Right forelimb (tissue), 1 donor: ENCODE data around the gene UCKL1.
"Not testable (repeated sequence)": the region's sequence is repeated elsewhere in the genome, so short reads cannot be mapped to it uniquely, and the experiment has no call there.

Source experiments
- DNase-seq: peaks from one replicate; pipeline ENCODE4 v3.0.0-alpha.2; 2018

The UCKL1 gene

DNA sequence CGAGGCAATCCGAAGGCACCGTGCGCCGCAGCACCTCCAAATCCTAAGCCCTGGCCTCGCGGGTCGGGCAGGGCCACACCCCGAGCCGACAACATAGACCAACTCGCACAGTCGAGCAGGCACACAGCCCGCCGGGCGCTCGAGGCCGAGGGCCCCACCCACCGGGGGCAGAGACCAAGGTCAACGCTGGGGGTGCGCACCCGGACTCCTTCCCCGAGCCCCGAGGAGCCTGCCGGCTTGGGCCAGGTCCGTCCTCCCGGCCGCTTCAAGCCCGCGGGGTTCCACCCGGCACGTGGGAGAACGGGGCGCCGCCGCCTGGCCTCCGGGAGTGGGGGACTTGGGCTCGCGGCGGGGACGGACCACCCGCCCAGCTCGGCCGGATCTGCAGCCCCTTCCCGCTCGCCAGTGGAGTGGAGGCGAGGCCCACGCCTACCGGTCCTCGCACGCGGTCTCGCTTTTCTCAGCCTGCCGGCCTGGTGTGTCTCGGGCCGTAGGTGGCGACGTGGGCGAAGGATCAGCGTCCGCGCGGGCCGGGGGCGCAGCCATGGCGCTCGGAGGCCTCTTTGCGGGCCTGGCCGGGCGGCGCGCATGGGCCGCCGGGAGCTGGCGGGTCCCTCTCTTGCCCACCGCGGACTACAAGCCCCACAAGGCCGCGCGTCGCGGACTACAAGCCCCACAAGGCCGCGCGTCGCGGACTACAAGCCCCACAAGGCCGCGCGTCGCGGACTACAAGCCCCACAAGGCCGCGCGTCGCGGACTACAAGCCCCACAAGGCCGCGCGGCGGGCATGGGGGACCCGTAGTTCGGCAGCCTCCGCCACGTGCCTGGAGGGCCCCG is at the start of gene UCKL1:
TSS of gene UCKL1 (minus strand) at position 590 of the 837 bp plus-strand sequence. CDS start at position 546, 44 bp downstream.
- DNase-seq, result peak; percentile 90

GRCh38 chr20:64005394-64005793 is 49.2 kb upstream of the UCKL1 start:
- no peak for DNase-seq

GRCh38 chr20:64003960-64004725 is 47.9 kb upstream of the UCKL1 start:
- no peak for DNase-seq

GRCh38 chr20:64001607-64002011 is 45.4 kb upstream of the UCKL1 start:
- DNase-seq, result no peak

DNA sequence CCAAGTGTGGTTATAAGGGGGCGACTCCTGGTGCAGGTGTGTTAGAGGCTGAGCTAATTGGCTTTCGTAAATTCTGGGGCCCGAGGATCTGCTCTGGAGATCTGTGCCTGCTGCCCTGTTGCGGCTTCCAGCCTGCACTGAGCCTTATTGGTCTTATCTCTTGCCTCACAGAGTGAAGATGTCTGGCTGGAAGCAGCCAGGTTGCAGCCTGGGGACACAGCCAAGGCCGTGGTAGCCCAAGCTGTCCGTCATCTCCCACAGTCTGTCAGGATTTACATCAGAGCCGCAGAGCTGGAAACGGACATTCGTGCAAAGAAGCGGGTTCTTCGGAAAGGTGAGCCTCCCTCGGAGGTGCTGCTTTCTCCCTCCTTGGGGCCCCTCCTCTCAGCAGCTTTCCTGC is 44.7 kb upstream of the UCKL1 start:
- DNase-seq, result no peak

DNA sequence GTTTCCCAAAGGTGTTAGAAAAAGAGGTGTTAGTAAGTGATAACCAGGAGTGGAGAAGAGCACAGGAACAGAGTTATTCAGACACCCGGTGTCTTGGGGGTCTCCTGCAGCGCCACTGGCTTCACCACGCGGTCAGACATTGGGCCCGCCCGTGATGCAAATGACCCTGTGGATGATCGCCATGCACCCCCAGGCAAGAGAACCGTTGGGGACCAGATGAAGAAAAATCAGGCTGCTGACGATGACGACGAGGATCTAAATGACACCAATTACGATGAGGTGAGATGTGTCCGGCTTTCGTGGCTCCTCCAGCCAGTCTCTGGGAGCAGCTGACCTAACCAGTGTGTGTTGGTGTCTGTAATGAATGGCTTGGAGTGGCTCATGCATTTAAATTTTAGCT is 26.7 kb upstream of the UCKL1 start:
- no peak for DNase-seq

- peak; percentile 95 for DNase-seq
These were observed 24.9 kb upstream of the UCKL1 start, which contains the start of gene PRPF6 for GRCh38 chr20:63980806-63981728. TSS of gene PRPF6 (plus strand) at chr20:63981132. CDS start at chr20:63981246, 114 bp downstream.

GRCh38 chr20:63980317-63980805 is 24.1 kb upstream of the UCKL1 start:
- no peak for DNase-seq

- DNase-seq, result peak; percentile 87
These were observed 23.5 kb upstream of the UCKL1 start, which contains the start of gene SAMD10 for GRCh38 chr20:63979557-63980316. TSS of gene SAMD10 (minus strand) at chr20:63979642. CDS start at chr20:63979467, 175 bp downstream.

- no peak for DNase-seq
These were observed 23.0 kb upstream of the UCKL1 start for GRCh38 chr20:63979229-63979556.

GRCh38 chr20:63978319-63979228 is 22.4 kb upstream of the UCKL1 start:
- DNase-seq, result no peak

DNA sequence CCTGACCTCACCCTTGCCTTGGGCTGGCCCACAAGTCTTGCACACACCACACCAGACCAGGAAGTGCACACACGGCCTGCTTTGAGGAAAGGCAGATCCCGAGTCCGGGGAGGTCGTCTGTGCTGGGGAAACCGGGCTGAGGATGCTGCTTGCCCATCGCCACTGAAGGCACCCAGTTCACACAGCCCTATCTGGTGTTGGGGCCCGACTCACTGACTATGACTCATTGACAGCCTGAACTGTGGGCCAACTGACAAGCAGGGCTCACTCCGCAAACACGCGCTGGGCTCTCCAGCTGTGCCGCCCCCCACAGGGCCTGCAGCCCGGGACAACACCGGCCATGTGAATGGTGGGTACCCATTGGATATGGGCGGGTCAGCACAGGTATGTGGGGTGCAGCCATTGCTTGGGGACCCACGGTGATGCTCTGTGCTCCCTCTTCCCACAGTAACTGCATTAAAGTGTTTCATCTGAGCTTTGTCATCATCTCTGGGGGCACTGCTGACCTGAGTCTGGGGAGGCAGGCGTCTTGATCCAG is 21.6 kb upstream of the UCKL1 start:
- DNase-seq, result no peak

DNA sequence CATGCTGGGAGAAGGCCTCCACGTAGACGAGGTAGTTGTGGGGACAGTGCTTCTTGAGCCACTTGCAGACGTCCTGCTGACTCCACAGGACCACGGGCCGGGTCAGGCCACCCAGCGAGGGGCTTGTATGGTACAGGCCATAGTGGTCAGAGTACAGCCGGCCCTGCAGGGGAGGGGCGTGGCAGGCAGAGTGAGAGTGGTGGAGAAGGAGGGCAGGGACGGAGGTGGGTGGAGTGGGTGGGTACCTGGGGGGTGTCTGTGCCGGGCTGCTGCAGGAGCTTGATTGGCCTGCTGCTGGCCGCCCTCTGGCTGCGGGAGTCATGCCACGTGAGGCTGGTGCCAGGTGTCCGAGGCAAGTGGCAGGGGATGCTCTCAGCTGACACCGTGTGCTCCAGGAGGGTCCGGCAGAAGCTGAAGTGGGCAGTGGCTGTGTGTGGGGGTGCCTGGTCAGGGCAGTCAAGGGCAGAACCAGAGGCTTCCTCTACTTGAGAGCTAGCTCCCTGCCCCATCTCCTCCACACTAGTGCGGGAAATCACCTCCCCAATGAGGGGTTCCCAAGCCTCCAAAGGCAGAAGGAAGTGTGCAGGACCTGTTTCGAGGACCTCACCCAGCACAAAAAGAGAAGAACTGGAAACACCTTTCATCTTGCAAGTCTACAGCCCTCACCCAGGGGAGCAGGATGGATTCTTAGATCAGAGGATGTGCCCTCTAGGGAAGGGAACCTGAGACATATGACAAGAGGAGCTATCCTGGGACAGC is 20.9 kb upstream of the UCKL1 start:
- no peak for DNase-seq

DNA sequence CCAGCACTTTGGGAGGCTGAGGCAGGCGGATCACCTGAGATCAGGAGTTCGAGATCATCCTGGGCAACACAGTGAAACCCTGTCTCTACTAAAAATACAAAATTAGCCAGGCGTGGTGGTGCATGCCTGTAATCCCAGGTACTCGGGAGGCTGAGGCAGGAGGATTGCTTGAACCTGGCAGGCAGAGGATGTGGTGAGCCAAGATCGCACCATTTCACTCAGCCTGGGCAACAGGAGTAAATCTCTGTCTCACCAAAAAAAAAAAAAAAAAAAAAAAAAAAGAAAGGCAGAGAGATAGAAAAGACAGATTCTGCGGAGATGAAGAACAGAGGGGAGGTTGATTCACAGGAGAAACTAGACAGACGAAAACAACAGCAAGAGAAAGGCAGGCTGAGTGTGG is 20.3 kb upstream of the UCKL1 start:
- not testable (repeated sequence) for DNase-seq

- no peak for DNase-seq
These were observed 18.4 kb upstream of the UCKL1 start for GRCh38 chr20:63974402-63975200.

GRCh38 chr20:63973636-63974401 is 17.6 kb upstream of the UCKL1 start:
- DNase-seq, result peak; percentile 92

GRCh38 chr20:63973160-63973479 is 16.9 kb upstream of the UCKL1 start:
- DNase-seq, result no peak
